ENCODE measurements around the gene COL6A3.

The COL6A3 gene

DNA sequence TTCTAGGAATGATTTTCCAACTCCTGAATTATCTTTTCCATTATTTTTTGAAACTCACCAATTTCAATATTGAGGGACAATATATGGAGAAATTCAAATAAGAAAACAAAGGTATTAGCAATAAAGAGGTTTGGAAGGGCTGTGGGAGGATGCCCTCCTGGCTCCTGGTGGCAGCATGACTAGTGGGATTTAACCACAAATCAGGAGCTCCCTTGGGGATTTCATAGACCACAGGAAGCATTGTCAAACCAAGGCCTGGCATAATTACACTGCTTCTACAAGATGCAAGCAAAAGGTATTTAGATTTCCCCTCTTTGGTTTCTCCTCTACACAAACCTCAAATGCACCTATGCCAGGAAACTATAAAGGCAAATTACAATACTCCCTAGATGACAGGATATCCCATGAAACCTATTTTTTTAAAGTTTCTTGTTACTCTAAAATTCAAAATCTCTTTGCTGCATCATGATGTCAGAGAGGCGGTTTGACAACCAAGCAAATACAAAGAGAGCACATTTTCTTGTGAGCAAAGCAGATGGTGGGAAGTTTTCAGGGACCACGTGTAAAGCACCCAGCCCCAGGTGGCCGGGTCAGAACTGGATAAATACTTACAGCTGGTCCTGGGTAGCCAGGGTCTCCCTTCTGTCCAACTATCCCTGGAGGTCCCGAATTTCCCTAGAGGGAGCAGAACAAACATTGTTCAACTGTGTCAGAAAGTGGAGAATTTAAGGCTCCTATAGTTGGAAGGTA, 67.9 kb downstream of the COL6A3 start:
- no peak for DNase-seq (ENCODE audit: low read depth in 2 of 2)

- DNase-seq (ENCODE audit: low read depth in 2 of 2) = no peak
Measured at GRCh38 chr2:237345411-237345810, 68.6 kb downstream of the COL6A3 start.

DNA sequence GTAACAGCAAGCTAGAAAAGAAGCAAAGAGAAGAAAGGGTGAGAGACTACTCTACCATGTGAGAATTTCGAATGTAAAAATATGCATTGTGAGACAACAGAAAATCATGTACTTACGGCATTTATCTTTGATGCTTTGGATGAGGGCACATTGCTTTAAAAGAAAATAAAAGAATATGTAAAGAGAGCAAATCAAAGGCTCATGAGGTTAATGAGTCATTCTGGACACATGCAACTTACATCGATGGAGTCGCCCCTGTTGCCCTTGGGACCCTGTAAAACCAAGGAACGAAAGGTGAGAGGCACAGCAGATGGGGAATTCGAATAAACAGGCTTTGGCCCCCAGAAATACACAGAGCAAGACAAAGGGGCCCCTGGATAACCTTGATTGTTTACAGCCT, 69.0 kb downstream of the COL6A3 start:
- DNase-seq (ENCODE audit: low read depth in 2 of 2) = no peak

- DNase-seq (ENCODE audit: low read depth in 2 of 2) = no peak
Measured at GRCh38 chr2:237343993-237344392, 70.0 kb downstream of the COL6A3 start.

GRCh38 chr2:237341872-237342271, 72.1 kb downstream of the COL6A3 start:
- DNase-seq (ENCODE audit: low read depth in 2 of 2) = no peak

DNA sequence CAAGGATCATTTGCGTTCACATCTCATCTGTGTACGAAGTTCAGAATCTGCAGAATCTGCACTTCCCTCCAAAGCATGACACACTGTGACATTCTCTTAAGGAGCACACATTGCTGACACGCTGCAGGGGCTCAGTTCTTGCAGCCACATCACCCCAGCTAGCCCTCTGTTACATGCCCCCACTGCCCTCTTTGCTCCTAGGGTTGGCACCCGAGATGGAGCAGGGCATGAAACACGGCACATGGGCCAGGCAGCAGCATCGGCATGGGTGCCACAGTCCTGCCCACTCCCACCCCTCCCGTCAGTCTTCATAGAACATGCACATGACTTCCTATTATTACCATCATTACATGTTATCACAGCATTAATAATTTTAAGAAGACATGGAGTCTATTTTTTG, 76.4 kb downstream of the COL6A3 start:
- DNase-seq (ENCODE audit: low read depth in 2 of 2) = no peak

- no peak for DNase-seq (ENCODE audit: low read depth in 2 of 2)
Measured at GRCh38 chr2:237336131-237336530, 77.8 kb downstream of the COL6A3 start.

DNA sequence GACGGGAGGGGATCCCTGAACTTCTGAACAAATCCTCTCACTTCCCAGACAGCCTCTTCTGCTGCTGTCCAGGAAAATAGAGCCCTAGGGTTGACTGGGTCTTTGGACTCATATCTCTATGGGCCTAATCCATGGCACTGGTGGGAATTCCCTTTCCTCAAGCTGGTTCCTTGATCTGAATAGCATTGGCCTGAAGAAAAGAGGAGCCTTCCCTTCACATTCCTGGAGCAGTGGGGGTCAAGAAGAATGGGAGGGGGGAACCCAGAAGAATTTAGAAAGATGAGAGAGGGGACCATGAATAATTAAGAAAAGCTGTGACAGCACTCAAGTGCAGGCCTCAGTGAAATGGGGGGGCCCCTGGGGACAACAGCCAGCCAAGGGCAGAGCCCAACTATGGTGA, 80.2 kb downstream of the COL6A3 start:
- DNase-seq (ENCODE audit: low read depth in 2 of 2) = no peak

DNA sequence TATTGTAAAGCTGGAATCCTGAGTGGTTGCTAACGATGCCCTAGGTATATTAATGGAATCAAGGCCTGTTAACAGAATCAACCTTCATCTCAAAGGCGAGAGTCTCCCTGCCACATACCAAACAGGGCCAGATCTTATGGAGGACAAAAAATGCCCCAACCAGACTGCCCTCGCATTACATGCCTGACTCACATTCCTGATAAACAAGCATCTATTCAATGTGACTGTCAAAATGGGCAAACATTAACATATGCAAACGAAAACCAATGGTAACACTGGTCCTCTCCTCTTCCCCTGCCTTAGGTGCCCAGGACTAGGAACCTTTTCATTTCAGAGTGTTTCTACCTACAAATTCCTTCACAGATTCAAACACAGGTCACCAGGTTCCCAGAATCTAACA, 83.4 kb downstream of the COL6A3 start:
- DNase-seq (ENCODE audit: low read depth in 2 of 2) = no peak

DNA sequence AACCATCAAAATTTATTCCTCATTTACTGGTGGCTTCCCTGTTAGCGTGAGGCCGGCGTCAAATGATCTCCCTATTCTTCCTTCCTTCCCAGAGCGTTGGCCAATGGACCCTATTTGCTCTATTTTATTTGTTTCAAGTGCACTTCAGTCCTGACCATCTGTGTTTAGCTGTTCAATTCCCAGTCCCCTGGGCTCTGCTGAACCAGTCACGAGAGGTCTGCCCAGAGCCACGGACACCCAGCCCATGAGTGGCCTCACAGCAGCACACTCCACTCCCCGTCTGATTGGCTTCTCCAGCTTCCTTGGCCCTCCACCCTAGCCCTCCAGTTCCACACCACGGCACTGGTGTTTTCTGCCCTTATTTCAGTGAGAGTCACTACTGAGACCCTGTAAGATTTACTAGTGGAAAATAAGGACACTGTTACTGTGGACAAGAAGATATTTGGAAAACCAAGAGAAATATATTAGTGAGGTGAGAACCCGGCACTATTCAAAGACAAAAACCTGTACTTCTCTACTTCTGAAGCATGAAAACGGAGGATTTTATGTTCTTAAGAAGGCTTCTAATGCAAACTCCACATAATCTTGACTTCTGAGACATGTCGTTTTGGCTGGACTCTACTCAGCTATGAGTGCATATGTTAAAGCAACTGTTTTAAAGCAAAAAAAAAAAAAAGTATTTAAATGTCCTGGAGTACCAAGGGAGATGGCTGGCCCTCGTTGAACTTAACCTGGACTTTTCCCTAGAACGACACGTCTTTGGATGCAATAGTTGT, 86.6 kb downstream of the COL6A3 start:
- DNase-seq (ENCODE audit: low read depth in 2 of 2) = no peak

DNA sequence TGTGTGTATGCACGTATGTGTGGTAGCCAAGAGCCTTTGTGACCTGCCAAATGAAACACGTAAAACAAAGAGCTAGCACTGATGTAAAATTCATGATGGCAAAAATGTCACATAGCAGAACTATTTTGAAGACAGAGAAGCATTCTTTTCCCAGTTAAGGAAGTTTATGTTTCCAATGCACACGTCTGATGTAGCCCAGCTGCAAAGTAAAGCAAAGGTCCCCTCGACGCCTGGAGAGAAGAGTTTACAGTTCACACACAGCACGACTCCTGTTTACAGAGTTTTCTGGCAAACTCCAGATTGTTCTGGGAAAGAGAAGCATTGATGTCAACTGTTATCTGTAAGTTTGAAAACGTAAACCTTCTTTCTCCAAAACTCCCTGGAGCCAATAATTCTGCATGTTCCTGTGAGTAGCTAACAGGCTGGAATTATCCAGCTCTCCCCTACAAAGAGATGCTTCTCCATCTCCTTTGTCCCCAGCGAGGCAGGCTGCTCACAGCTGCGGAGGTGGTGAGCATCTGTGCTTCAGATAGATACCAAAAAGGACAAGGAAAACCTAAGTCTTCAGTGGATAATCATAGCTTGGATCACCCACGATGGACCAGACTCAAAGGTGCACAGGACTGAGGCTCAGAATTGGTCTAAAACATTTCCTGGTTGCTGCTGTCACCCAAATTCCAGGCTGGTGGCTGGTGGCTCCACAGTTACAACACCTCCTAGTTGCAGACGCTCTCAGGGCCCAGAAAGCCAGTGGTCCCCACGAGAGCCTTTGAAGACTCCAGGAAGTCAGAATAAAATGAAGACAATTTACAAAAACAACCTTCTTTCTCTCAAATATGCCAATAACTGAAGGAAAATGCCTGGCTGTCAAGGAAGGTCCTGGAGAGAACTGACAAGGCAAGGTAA, 87.4 kb downstream of the COL6A3 start:
- no peak for DNase-seq (ENCODE audit: low read depth in 2 of 2)

DNA sequence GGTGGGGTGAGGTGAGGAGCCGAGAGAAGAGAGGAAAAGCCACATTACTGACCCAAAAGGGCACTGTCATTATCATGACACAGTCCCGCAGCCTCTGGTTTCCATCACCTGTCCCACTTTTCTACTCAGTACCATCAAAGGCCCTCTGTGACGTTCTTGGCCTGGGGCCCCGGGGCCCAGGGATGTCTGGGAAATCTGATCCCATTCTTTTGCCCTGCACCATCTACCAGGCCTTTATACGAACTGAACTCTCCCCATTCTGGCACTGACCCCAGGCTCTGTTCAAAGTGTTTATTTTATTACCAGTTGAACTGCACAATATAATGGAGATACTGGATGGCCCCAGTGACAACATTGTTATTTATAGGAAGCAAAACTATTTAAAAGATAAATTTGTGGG, 89.1 kb downstream of the COL6A3 start:
- DNase-seq (ENCODE audit: low read depth in 2 of 2) = no peak

- no peak for DNase-seq (ENCODE audit: low read depth in 2 of 2)
Measured at GRCh38 chr2:237324405-237324831, 89.5 kb downstream of the COL6A3 start.

DNA sequence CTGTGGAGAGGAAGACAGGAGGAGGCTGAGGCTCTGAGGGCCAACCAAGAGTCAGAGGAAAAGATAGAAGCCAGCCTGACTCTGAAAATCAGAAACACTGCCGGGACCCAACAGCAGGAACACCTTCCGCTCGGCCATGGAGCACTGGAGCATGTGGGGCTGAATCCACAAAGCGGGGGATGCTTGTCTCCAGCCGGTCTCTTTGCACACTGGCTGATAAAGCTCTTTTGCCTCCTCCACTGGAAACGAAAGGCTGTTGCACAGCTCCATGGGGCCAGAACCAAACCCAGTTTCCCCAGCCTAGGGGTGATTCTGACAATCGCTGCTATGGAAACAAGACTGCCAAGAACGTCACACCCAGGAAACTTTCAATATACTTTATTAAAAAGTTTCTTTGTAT, 90.3 kb downstream of the COL6A3 start:
- DNase-seq (ENCODE audit: low read depth in 2 of 2) = no peak

GRCh38 chr2:237322564-237322963, 91.4 kb downstream of the COL6A3 start:
- DNase-seq (ENCODE audit: low read depth in 2 of 2) = no peak

GRCh38 chr2:237321746-237322145, 92.2 kb downstream of the COL6A3 start:
- DNase-seq (ENCODE audit: low read depth in 2 of 2) = no peak

DNA sequence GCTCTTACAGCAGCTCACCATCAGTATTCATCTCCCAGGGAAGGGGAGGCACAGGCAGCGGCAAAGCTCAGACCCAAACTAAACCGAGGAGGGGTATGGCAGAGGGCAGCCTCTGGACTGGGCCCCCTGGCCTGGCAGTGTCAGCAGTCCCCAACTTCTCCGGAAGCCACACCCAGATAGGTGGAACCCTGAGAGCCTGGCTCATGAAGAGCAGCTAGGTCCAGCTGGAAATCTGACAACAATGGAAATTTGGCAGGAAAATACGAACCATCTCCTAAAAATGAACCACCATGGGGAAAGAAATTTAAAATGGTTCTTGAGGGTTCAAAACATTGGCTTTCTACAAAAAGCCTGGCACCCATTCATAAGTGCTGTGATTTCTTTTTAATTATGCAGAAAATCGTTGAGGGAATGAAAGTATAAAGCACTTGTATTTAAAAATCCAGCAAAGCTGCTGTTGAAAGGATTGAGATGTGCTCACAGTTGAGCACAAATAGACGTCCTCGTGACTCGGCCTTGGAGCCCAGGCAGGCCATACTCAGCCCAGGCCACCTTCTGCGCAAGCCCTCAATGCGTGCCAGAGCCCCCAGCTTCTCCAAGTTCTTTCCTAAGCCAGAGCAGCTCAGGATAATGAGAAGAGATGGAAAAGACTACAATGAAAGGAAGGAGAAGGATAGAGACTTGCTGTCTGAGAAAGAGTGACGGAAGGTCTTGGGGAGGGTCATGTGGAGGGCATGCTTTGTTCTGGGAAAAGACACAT, 93.0 kb downstream of the COL6A3 start:
- no peak for DNase-seq (ENCODE audit: low read depth in 2 of 2)

GRCh38 chr2:237319887-237320286, 94.1 kb downstream of the COL6A3 start:
- DNase-seq (ENCODE audit: low read depth in 2 of 2) = no peak

- DNase-seq (ENCODE audit: low read depth in 2 of 2) = no peak
Measured at GRCh38 chr2:237319086-237319820, 94.7 kb downstream of the COL6A3 start.

DNA sequence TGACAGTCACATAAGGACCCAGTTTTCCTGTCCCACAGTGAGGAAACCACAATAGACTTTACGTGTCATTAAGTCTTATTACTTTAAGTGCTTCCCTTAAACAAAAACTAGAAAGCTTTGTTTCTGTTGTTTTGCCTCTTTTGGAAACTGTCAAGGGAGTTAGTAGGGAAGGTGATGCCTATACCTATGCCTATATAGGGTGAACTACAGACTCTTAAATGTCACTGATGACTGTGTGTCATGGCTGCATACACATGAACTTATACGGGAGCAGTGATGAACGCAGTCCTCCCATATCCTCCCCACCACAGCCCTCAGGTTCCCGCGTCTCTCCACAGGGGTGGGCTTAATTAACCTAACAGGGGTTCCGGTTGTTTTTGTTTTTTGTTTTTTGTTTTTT, 97.6 kb downstream of the COL6A3 start:
- DNase-seq (ENCODE audit: low read depth in 2 of 2) = no peak

GRCh38 chr2:237315829-237316225, 98.1 kb downstream of the COL6A3 start:
- DNase-seq (ENCODE audit: low read depth in 2 of 2) = no peak

All from stimulated activated CD8-positive, alpha-beta memory T cell treated with anti-CD3 and anti-CD28 coated beads, Interleukin-15, amount 100 ng/mL, for 48 hours (primary cell).